Smooth muscle cell (in vitro differentiated cells): ENCODE results near the gene ZNF608. TPM values are rescaled to one million over a fixed set of nuclear protein-coding genes. Genes with fewer than 3 reads are reported as not detected.

ENCODE experiments used
- DNase-seq: peaks from one replicate; lab custom pipeline; 2025; ENCODE audit not compliant: unreplicated experiment; lab: John Stamatoyannopoulos, UW
- H2AFZ ChIP-seq: fragments of 200-600 bp; sonication (generic); 2 replicates; pipeline ENCODE4 v1.6.0; 2016; ENCODE audit warnings: antibody characterized with exemption, low read depth, mild to moderate bottlenecking
- H3F3A ChIP-seq: fragments of 200-600 bp; sonication (generic); 2 replicates; pipeline ENCODE4 v1.6.0; 2017; ENCODE audit warnings: antibody characterized with exemption, low read depth
- H3K27ac ChIP-seq: fragments of 200-600 bp; sonication (generic); 2 replicates; pipeline ENCODE4 v1.5.1; 2016; ENCODE audit warnings: low read depth, mild to moderate bottlenecking
- H3K27me3 ChIP-seq: fragments of 200-600 bp; sonication (generic); 2 replicates; pipeline ENCODE4 v1.6.1; 2016; ENCODE audit warnings: low read depth, mild to moderate bottlenecking
- H3K36me3 ChIP-seq: fragments of 200-600 bp; sonication (generic); 2 replicates; pipeline ENCODE4 v1.5.1; 2016; ENCODE audit warnings: low read depth
- H3K4me1 ChIP-seq: fragments of 200-600 bp; sonication (generic); 2 replicates; pipeline ENCODE4 v1.5.1; 2016; ENCODE audit warnings: low read depth
- H3K4me2 ChIP-seq: fragments of 200-600 bp; sonication (generic); 2 replicates; pipeline ENCODE4 v1.6.0; 2016; ENCODE audit warnings: mild to moderate bottlenecking
- H3K4me3 ChIP-seq: fragments of 200-600 bp; sonication (generic); 2 replicates; pipeline ENCODE4 v1.5.1; 2016; ENCODE audit warnings: mild to moderate bottlenecking
- H3K79me2 ChIP-seq: fragments of 200-600 bp; sonication (generic); 2 replicates; pipeline ENCODE4 v1.6.0; 2016; ENCODE audit warnings: low read depth, mild to moderate bottlenecking
- H3K9ac ChIP-seq: fragments of 200-600 bp; sonication (generic); 2 replicates; pipeline ENCODE4 v1.6.0; 2016; ENCODE audit warnings: low read depth
- H3K9me3 ChIP-seq: fragments of 200-600 bp; sonication (generic); replicated peaks from 2 replicates; pipeline ENCODE4 v1.5.1; 2016; ENCODE audit warnings: low read depth
- H4K20me1 ChIP-seq: fragments of 200-600 bp; sonication (generic); 2 replicates; pipeline ENCODE4 v1.6.0; 2016; ENCODE audit warnings: low read depth
- CTCF ChIP-seq: fragments of 200-600 bp; sonication (generic); IDR thresholded peaks from 2 replicates; pipeline ENCODE4 v1.5.1; 2017; ENCODE audit warnings: borderline replicate concordance, mild to moderate bottlenecking, antibody characterized with exemption; ENCODE audit not compliant: insufficient read depth, poor library complexity, severe bottlenecking
- WGBS: methylation state at CpG from one replicate; pipeline ENCODE4 v1.1.7; 2016; ENCODE audit warnings: low lambda C conversion rate; 5-methylcytosine and 5-hydroxymethylcytosine counted together
- polyA plus RNA-seq: library from polyadenylated mRNA; unstranded; fragments of >200 nt; fragmentation: Nextera tagmentation; extraction: Ambion mirVana; gene quantifications from 2 replicates; pipeline ENCODE4 v1.2.1, GENCODE V29; 2016
- total RNA-seq: library from RNA; depleted of rRNA; stranded (reverse); fragments of >200 nt; gene quantifications from 2 replicates; pipeline ENCODE4 v1.2.3, GENCODE V29; 2014

The ZNF608 gene
- total and polyA plus RNA-seq, 2 experiments from 2014 or later: 15.4 to 33.1 TPM

GRCh38 chr5:124706729-124707361 is 39.6 kb downstream of the ZNF608 start:
- H3K4me2 ChIP-seq: peak overlapping the region; percentile 72
- peaks cover 78% of the 10 kb centered on the region for H3K79me2 ChIP-seq
- WGBS: 25% methylated on average over 13 of the region's 13 CpGs

GRCh38 chr5:124706051-124706450 is 40.4 kb downstream of the ZNF608 start:
- H3K9me3 ChIP-seq: no peaks in the 10 kb centered on the region
- H3K79me2 ChIP-seq: peaks cover 77% of the 10 kb centered on the region
- no peak for TF ChIP-seq CTCF
- no peak for DNase-seq
- H3K36me3 ChIP-seq: no peaks in the 10 kb centered on the region
- WGBS: 95% methylated on average over 4 of the region's 4 CpGs
- H3K4me3 ChIP-seq: no peak overlapping the region
- H3F3A ChIP-seq: peaks cover 5% of the 10 kb centered on the region
- peaks cover 95% of the 10 kb centered on the region for H4K20me1 ChIP-seq
- H2AFZ ChIP-seq: no peak overlapping the region
- no peak overlapping the region for H3K27ac ChIP-seq
- H3K4me1 ChIP-seq: peaks cover 77% of the 10 kb centered on the region
- no peak overlapping the region for H3K4me2 ChIP-seq
- no peaks in the 10 kb centered on the region for H3K27me3 ChIP-seq
- H3K9ac ChIP-seq: no peak overlapping the region

More at GRCh38 chr5:124706729-124707361, 39.6 kb downstream of the ZNF608 start:
- Histone ChIP-seq H2AFZ (no peak overlapping the region), H3F3A (peaks cover 5% of the 10 kb centered on the region), H3K27ac (peak overlapping the region; percentile 42), H3K4me3 (peak overlapping the region; percentile 16), H3K4me1 (peaks cover 70% of the 10 kb centered on the region), H3K9ac (no peak overlapping the region), H3K36me3 (no peaks in the 10 kb centered on the region), H3K27me3 (no peaks in the 10 kb centered on the region), H4K20me1 (peaks cover 94% of the 10 kb centered on the region), H3K9me3 (no peaks in the 10 kb centered on the region)
- no peak for TF ChIP-seq CTCF
- no peak for DNase-seq

- no peak overlapping the region for H3K4me2 ChIP-seq
- peaks cover 77% of the 10 kb centered on the region for H3K79me2 ChIP-seq
- no peak overlapping the region for H2AFZ ChIP-seq
- H3F3A ChIP-seq: peaks cover 5% of the 10 kb centered on the region
- H3K4me1 ChIP-seq: peaks cover 77% of the 10 kb centered on the region
- no peaks in the 10 kb centered on the region for H3K36me3 ChIP-seq
- WGBS: 84% methylated on average over 2 of the region's 2 CpGs
- no peaks in the 10 kb centered on the region for H3K9me3 ChIP-seq
- H3K27me3 ChIP-seq: no peaks in the 10 kb centered on the region
- TF ChIP-seq CTCF: no peak
- no peak overlapping the region for H3K9ac ChIP-seq
- H4K20me1 ChIP-seq: peaks cover 95% of the 10 kb centered on the region
- no peak overlapping the region for H3K27ac ChIP-seq
- no peak overlapping the region for H3K4me3 ChIP-seq
- DNase-seq: no peak
Observed at GRCh38 chr5:124705577-124705976, 40.9 kb downstream of the ZNF608 start.
